ENCODE measurements around the gene ITPR3. TPM values are rescaled to one million over a fixed set of nuclear protein-coding genes. Genes with fewer than 3 reads are reported as not detected.

ITPR3 gene
- total RNA-seq, 1 donor from 2014 or later = 17.8 TPM

GRCh38 chr6:33633462-33634158 is 12.5 kb downstream of the ITPR3 start:
- DNase-seq (ENCODE audit: low read depth in 2 of 2) = peak in 1 of 2 donors; percentile 69

GRCh38 chr6:33634161-33634727 is 13.1 kb downstream of the ITPR3 start:
- peak in 1 of 2 donors; percentile 38 for DNase-seq (ENCODE audit: low read depth in 2 of 2)

GRCh38 chr6:33634946-33635345 is 13.8 kb downstream of the ITPR3 start:
- DNase-seq (ENCODE audit: low read depth in 2 of 2) = no peak

GRCh38 chr6:33636655-33637054 is 15.5 kb downstream of the ITPR3 start:
- DNase-seq (ENCODE audit: low read depth in 2 of 2) = no peak

- DNase-seq (ENCODE audit: low read depth in 2 of 2) = no peak
Measured at GRCh38 chr6:33638556-33638955, 17.4 kb downstream of the ITPR3 start.

GRCh38 chr6:33639559-33639958 is 18.4 kb downstream of the ITPR3 start:
- DNase-seq (ENCODE audit: low read depth in 2 of 2) = no peak

GRCh38 chr6:33640361-33640760 is 19.2 kb downstream of the ITPR3 start:
- no peak for DNase-seq (ENCODE audit: low read depth in 2 of 2)

- DNase-seq (ENCODE audit: low read depth in 2 of 2) = no peak
Measured at GRCh38 chr6:33641144-33641543, 20.0 kb downstream of the ITPR3 start.

GRCh38 chr6:33641602-33642001 is 20.5 kb downstream of the ITPR3 start:
- DNase-seq (ENCODE audit: low read depth in 2 of 2) = no peak

- no peak for DNase-seq (ENCODE audit: low read depth in 2 of 2)
Measured at GRCh38 chr6:33642897-33643296, 21.8 kb downstream of the ITPR3 start.

- DNase-seq (ENCODE audit: low read depth in 2 of 2) = no peak
Measured at GRCh38 chr6:33651403-33651802, 30.3 kb downstream of the ITPR3 start.

- DNase-seq (ENCODE audit: low read depth in 2 of 2) = no peak
Measured at GRCh38 chr6:33652002-33652401, 30.9 kb downstream of the ITPR3 start.

- no peak for DNase-seq (ENCODE audit: low read depth in 2 of 2)
Measured at GRCh38 chr6:33654831-33655554, 33.9 kb downstream of the ITPR3 start.

- DNase-seq (ENCODE audit: low read depth in 2 of 2) = no peak
Measured at GRCh38 chr6:33656844-33657243, 35.7 kb downstream of the ITPR3 start.

- no peak for DNase-seq (ENCODE audit: low read depth in 2 of 2)
Measured at GRCh38 chr6:33658982-33659689, 38.0 kb downstream of the ITPR3 start.

- DNase-seq (ENCODE audit: low read depth in 2 of 2) = no peak
Measured at GRCh38 chr6:33659986-33660385, 38.9 kb downstream of the ITPR3 start.

- no peak for DNase-seq (ENCODE audit: low read depth in 2 of 2)
Measured at GRCh38 chr6:33661106-33661838, 40.1 kb downstream of the ITPR3 start.

- no peak for DNase-seq (ENCODE audit: low read depth in 2 of 2)
Measured at GRCh38 chr6:33662318-33662717, 41.2 kb downstream of the ITPR3 start.

- DNase-seq (ENCODE audit: low read depth in 2 of 2) = no peak
Measured at GRCh38 chr6:33663028-33663427, 41.9 kb downstream of the ITPR3 start.

GRCh38 chr6:33663727-33664449 is 42.8 kb downstream of the ITPR3 start:
- no peak for DNase-seq (ENCODE audit: low read depth in 2 of 2)
